Measurements from ENCODE around the gene CENPVL3.
"Not testable (repeated sequence)": the region's sequence is repeated elsewhere in the genome, so short reads cannot be mapped to it uniquely, and the experiment has no call there.

The CENPVL3 gene

DNA sequence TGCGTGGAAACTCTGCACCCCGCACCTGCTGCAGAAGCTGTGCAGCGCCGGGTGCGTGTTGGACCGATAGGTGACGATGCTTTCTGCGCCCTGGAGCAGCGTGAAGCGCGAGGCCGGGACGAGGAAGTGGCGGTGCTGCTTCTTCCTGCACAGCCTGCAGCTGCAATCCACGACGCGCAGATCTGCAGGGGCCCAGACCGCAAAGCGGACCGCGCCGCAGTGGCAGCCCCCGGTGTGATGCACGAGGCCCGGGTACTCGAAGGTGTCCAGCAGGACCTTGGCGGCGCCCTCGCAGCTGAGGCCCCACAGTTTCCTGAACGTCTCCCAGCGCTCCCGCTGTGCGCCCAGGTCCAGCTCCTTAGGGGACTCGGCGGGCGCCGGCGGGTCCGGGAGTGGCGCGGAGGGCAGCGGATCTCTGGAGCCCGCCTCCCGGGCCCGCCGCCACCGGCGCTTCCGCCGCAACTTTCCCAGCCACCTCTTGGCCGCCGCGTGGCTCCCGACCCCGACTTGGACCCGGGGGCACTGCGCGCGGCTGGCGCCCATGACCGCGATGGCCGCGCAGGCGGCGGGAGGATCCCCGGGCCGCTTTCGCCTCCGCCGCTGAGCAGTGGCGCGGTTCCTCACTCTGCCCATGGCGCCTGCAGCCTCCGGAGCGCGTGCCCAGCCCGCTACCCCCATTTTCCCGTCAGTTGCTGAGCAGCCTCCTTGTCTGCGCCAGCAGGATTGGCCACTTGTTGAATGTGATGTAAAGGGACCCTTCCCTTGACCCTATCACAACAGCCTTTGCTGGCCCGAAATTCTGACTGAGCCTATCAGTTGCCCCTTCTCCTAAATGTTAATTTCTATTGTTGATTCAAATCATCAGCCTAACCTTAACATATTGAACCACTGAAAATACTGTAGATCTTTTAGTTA is at the start of gene CENPVL3:
CENPVL3 (minus strand) TSS at position 672 of the 915 bp plus-strand sequence; CDS start at position 633, 39 bp downstream.
- not testable (repeated sequence) for DNase-seq (ENCODE audit: low spot score)

DNA sequence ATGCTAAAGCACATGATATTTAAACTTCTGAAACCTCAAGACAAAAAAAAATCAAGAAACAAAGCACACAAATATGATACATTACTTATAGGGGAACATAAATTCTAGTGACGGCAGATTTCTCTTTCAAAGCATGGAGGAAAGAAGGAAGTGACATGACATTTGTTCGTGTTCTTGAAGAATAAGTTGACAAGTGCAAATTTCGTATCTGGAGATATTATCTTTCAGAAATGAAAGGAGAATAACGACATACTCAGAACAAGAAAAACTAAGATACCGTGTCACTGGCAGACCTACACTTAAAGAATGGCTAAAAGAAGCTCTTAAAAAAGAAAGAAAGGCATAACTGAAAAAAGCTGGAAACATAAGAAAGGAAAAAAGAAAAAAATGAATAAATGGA is 47.3 kb upstream of the CENPVL3 start:
- no peak for DNase-seq (ENCODE audit: low spot score)
- TF ChIP-seq, protein P1, sequence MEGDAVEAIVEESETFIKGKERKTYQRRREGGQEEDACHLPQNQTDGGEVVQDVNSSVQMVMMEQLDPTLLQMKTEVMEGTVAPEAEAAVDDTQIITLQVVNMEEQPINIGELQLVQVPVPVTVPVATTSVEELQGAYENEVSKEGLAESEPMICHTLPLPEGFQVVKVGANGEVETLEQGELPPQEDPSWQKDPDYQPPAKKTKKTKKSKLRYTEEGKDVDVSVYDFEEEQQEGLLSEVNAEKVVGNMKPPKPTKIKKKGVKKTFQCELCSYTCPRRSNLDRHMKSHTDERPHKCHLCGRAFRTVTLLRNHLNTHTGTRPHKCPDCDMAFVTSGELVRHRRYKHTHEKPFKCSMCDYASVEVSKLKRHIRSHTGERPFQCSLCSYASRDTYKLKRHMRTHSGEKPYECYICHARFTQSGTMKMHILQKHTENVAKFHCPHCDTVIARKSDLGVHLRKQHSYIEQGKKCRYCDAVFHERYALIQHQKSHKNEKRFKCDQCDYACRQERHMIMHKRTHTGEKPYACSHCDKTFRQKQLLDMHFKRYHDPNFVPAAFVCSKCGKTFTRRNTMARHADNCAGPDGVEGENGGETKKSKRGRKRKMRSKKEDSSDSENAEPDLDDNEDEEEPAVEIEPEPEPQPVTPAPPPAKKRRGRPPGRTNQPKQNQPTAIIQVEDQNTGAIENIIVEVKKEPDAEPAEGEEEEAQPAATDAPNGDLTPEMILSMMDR (IDR thresholded peaks at IDR 0.05; ENCODE audit: extremely low read depth, missing control alignments), result no peak

DNA sequence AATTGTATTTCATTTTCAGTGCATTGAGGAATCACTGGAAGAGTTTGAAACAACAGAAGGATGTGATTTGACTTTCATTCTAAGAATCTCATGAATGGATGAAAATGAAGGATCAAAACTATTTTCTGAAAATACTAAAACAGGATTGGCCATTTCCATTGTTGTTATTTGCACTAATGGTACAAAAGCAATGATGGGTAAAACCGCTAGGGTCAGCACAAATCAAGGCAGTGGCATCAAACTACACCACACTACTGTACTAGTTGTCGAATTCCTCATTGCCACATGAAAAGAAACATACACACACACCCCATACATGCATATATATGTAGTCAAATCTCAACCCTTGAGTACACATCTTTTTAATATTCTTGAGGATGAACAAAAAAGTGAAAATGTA is 24.7 kb upstream of the CENPVL3 start:
- no peak for DNase-seq (ENCODE audit: low spot score)
- TF ChIP-seq, protein P1 (IDR thresholded peaks at IDR 0.05; ENCODE audit: extremely low read depth, missing control alignments), result no peak

- TF ChIP-seq, protein P1 (IDR thresholded peaks at IDR 0.05; ENCODE audit: extremely low read depth, missing control alignments), result no peak
Measured at GRCh38 chrX:51641421-51642021, 22.8 kb upstream of the CENPVL3 start.

DNA sequence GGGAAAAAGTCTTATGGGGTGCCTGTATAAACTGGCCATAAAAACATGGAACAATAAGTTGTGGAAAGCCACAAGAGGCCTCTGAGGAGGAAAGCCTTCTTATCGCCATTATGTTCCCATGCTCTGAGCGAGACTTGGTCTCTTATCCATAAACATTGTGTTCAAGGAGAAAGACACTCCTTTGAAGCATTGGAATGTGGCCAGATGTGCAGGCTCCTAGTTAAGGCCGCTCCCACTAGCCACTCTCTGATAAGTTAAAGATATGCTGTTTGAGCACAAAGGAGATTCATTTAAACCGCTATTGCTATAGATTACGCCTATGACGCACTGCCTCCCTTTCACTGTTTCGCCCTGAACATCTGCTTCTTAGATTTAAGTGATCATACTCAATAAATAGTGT is 17.8 kb upstream of the CENPVL3 start:
- DNase-seq (ENCODE audit: low spot score), result not testable (repeated sequence)

More at GRCh38 chrX:51641421-51642021, 22.8 kb upstream of the CENPVL3 start:
- peak; percentile 23 for DNase-seq (ENCODE audit: low spot score)

- DNase-seq (ENCODE audit: low spot score), result peak; percentile 24
Measured at GRCh38 chrX:51614353-51615012, 4.2 kb downstream of the CENPVL3 start.

DNA sequence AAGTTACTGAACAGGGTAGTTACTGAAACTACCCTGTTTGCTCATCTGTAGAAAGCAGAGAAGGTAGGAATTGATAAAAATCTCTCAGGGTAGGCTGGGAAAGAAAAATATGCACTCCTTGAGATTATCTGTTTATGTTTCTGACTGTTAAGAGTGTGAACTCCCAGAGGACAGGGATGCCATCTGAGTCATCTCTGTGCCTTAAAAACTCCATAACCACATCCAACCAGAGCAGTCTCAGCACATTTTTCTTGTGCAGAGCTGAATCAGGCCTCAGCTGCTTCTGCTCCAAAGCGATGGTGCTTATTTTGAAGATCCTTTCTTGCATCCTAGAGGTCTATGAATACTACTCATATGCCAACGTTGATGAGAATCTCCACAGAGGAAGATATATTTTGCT is 9.9 kb downstream of the CENPVL3 start:
- TF ChIP-seq, protein P1 (IDR thresholded peaks at IDR 0.05; ENCODE audit: extremely low read depth, missing control alignments), result no peak
- DNase-seq (ENCODE audit: low spot score), result no peak

More at GRCh38 chrX:51614353-51615012, 4.2 kb downstream of the CENPVL3 start:
- TF ChIP-seq, protein P1 (IDR thresholded peaks at IDR 0.05; ENCODE audit: extremely low read depth, missing control alignments), result peak; percentile 24

GRCh38 chrX:51608126-51608525 is 10.6 kb downstream of the CENPVL3 start:
- TF ChIP-seq, protein P1 (IDR thresholded peaks at IDR 0.05; ENCODE audit: extremely low read depth, missing control alignments), result no peak
- no peak for DNase-seq (ENCODE audit: low spot score)
